Spleen (tissue), 11 donors: Measurements from ENCODE around the gene GALNTL6. TPM values are rescaled to one million over a fixed set of nuclear protein-coding genes. Genes with fewer than 3 reads are reported as not detected.

Source experiments
- DNase-seq: peaks from one replicate; pipeline ENCODE4 v3.0.0-alpha.2; 2020
- H3K27ac ChIP-seq, 8 donors: fragments of 200-600 bp; sonication (generic) in 7 of 8; 1 replicate in 4 of 8; 2 replicates in 4 of 8; pipeline versions ENCODE4 v1.5.0 to v1.8.0; 2016 to 2021; ENCODE audit warnings: inconsistent platforms in 4 of 8, mild to moderate bottlenecking in 4 of 8, moderate library complexity in 1 of 8
- H3K27me3 ChIP-seq, 7 donors: fragments of 200-600 bp; sonication (generic) in 6 of 7; replicated peaks in 1 of 7; 1 replicate in 4 of 7; 2 replicates in 3 of 7; pipeline versions ENCODE4 v1.5.0 to v1.8.0; 2016 to 2021; ENCODE audit warnings: inconsistent platforms in 3 of 7, mild to moderate bottlenecking in 1 of 7
- H3K36me3 ChIP-seq, 6 donors: fragments of 200-600 bp; sonication (generic) in 5 of 6; 1 replicate in 4 of 6; 2 replicates in 2 of 6; pipeline versions ENCODE4 v1.5.0 to v1.8.0; 2016 to 2021; ENCODE audit warnings: inconsistent platforms in 2 of 6
- H3K4me1 ChIP-seq, 6 donors: fragments of 200-600 bp; sonication (generic) in 5 of 6; 1 replicate in 3 of 6; 2 replicates in 3 of 6; pipeline versions ENCODE4 v1.5.0 to v1.8.0; 2016 to 2021; ENCODE audit warnings: inconsistent platforms in 3 of 6
- H3K4me3 ChIP-seq, 8 donors: fragments of 200-600 bp; sonication (generic) in 7 of 8; 1 replicate in 4 of 8; 2 replicates in 4 of 8; pipeline versions ENCODE4 v1.5.0 to v1.8.0; 2016 to 2021; ENCODE audit warnings: inconsistent platforms in 4 of 8, mild to moderate bottlenecking in 4 of 8, moderate library complexity in 2 of 8
- H3K9me3 ChIP-seq, 8 donors: fragments of 200-600 bp; sonication (generic) in 7 of 8; 1 replicate in 4 of 8; 2 replicates in 4 of 8; pipeline versions ENCODE4 v1.5.0 to v1.8.0; 2016 to 2021; ENCODE audit warnings: inconsistent platforms in 4 of 8
- POLR2A ChIP-seq, 3 donors: fragments of 450-650 bp; IDR thresholded peaks; one replicate each; pipeline ENCODE4 v1.5.1; 2017; ENCODE audit warnings: antibody characterized with exemption in 3 of 3, mild to moderate bottlenecking in 1 of 3
- POLR2AphosphoS5 ChIP-seq, 3 donors: sonication (generic); formaldehyde crosslinking; IDR thresholded peaks; one replicate each; pipeline ENCODE4 v1.5.1; 2017; ENCODE audit warnings: antibody characterized with exemption in 3 of 3
- WGBS, 5 donors: extraction: QIAGEN DNeasy Blood & Tissue Kit in 3 of 5; methylation state at CpG; one replicate each; pipeline versions ENCODE4 v1.1.5 to v1.1.7; 2013 to 2018; 5-methylcytosine and 5-hydroxymethylcytosine counted together
- intact Hi-C: fragments of 100-400 bp; cut with DNase I; formaldehyde crosslinking; loops from one replicate; pipeline ENCODE4 v1.15.0; 2023; ENCODE audit warnings: low total_unique reads
- polyA plus RNA-seq, 3 donors: library from polyadenylated mRNA; stranded (reverse); fragments of 200-250 nt; gene quantifications; one replicate each; pipeline ENCODE4 v1.2.1, GENCODE V29; 2013
- total RNA-seq, 7 donors: library from RNA; depleted of rRNA in 3 of 7; stranded (reverse); fragments of >200 nt in 3 of 7; fragmentation: NEBNext Ultra II Directional in 4 of 7; extraction: Animal tissue kit (Norgen Biotek cat#: 25700) in 4 of 7; gene quantifications; one replicate each; pipeline versions ENCODE4 v1.1.0 to v1.2.1, GENCODE V29; 2016 to 2021
- TF ChIP-seq, protein P1 (sequence below), 11 experiments: fragments of 200-600 bp in 7 of 11; fragments of 450-650 bp in 4 of 11; sonication (generic) in 4 of 11; IDR thresholded peaks in 8 of 11; conservative IDR thresholded peaks in 3 of 11; 1 replicate in 7 of 11; 2 replicates in 4 of 11; pipeline versions ENCODE4 v1.4.0 to v1.8.0; 2016 to 2021; ENCODE audit warnings: antibody characterized with exemption in 11 of 11, inconsistent platforms in 4 of 11, mild to moderate bottlenecking in 1 of 11
- donor health status: healthy with polysubstance abuse.
- donor health status: DM: no; HTN: no; CAD: no; lungs with moderate emphysema.
- donor health status: DM: no; HTN: no; CAD: no.
- donor health status: Bipolar disorder and iron deficiency.
- donor health status: healthy.
- donor health status: DM: no; HTN: no; CAD: no.
- donor health status: DM: yes; HTN: yes; CAD: no.

GALNTL6 gene
- total and polyA plus RNA-seq, 10 donors = 3.2 to 12.5 (median 7.1) TPM

DNA sequence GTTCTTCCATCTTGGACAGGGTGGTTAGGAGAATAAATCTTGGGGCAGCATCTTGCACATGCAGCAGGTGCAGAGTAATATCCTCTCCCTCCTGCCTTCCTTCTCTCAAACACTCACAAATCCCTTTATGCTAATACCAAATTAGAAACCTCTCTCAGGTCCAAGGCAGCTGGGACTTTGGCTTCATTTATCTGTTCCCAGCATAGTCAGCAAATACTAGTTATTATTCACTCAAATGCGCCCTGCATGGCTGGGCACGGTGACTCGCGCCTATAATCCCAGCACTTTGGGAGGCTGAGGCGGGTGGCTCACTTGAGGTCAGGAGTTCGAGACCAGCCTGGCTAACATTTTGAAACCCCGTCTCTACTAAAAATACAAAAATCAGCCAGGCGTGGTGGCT lies 1199.4 kb downstream of the GALNTL6 start:
- Histone ChIP-seq H3K36me3 (no peaks in the 10 kb centered on the region), H3K4me3 (no peak overlapping the region), H3K4me1 (peaks cover 0 to 5% (median 0%) of the 10 kb centered on the region in 6 donors), H3K27ac (no peak overlapping the region), H3K27me3 (no peaks in the 10 kb centered on the region), H3K9me3 (no peaks in the 10 kb centered on the region)
- intact Hi-C loops = loop anchor here (5.0 kb wide), 2 partner anchors 245 to 405 kb away; no protein-coding TSS in a partner anchor
- TF ChIP-seq POLR2A (IDR thresholded peaks at IDR 0.05) (no peak), POLR2AphosphoS5 (IDR thresholded peaks at IDR 0.05) (no peak)
- TF ChIP-seq, protein P1, sequence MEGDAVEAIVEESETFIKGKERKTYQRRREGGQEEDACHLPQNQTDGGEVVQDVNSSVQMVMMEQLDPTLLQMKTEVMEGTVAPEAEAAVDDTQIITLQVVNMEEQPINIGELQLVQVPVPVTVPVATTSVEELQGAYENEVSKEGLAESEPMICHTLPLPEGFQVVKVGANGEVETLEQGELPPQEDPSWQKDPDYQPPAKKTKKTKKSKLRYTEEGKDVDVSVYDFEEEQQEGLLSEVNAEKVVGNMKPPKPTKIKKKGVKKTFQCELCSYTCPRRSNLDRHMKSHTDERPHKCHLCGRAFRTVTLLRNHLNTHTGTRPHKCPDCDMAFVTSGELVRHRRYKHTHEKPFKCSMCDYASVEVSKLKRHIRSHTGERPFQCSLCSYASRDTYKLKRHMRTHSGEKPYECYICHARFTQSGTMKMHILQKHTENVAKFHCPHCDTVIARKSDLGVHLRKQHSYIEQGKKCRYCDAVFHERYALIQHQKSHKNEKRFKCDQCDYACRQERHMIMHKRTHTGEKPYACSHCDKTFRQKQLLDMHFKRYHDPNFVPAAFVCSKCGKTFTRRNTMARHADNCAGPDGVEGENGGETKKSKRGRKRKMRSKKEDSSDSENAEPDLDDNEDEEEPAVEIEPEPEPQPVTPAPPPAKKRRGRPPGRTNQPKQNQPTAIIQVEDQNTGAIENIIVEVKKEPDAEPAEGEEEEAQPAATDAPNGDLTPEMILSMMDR (IDR thresholded peaks at IDR 0.05 in 8 of 11, conservative IDR thresholded peaks at IDR 0.05 in 3 of 11) = no peak
- WGBS, 5 donors = 90 to 97% (median 91%) methylated on average over 8 of the region's 8 CpGs
- no peak for DNase-seq

DNA sequence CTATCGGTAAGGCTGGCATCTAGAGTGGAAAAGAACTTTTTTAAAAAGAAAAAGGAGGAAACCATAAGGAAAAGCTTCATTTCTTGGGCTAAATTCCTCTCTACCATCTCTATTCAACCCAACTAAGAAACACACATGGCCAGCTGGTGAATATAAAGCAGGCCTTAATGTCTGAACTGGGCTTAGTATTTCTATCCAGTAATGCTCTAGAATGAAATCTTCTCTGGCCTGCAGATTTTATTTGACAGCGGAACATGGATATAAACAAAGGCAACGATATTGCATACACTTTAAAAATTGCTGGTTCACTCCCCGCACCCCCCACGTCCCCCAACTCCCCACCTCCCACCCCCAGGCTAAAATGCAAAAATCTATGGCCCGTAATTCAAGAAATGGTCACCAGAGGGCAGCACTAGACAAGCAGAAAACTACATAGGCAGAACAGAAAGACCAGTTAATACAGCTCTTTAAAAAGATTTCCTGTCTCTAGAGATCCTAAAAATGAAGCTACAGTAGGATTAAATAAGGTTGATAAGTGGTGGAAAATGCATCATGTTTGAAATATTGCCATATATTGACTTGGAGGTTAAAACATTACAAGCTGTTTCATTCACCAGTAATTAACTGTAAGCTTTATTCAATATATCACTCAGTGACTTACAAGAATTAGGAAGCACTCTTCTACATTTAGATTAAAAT lies 1200.2 kb downstream of the GALNTL6 start:
- intact Hi-C loops = loop anchor here (5.0 kb wide), 2 partner anchors 244 to 404 kb away; no protein-coding TSS in a partner anchor
- DNase-seq = no peak
- TF ChIP-seq, protein P1 (IDR thresholded peaks at IDR 0.05 in 8 of 11, conservative IDR thresholded peaks at IDR 0.05 in 3 of 11) = peak; percentile 34 to 86 (median 70)
- TF ChIP-seq POLR2AphosphoS5 (IDR thresholded peaks at IDR 0.05) (no peak), POLR2A (IDR thresholded peaks at IDR 0.05) (no peak)

DNA sequence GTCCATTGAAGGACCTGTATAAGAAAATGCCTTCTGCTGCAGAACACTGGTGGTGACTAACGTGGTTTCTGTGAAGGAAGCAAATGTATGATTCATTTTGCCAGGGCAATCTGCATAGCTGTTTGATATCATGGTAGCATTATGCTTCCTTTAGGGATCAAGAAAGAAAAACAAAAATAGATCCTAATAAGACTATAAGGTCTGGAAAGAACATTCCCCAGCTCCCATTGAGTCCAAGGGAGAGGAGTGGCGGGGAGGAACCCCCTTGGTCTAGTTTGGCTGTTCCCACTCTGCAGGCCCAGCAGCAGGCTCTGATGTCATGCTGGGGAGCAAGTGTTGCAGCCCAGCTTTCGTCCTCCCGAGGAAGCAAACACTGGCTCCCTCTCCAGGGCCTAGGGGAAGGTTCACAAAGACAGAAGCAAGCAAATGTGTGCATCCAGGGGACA lies 1200.9 kb downstream of the GALNTL6 start:
- Histone ChIP-seq H3K4me1 (peaks cover 0 to 5% (median 0%) of the 10 kb centered on the region in 6 donors), H3K9me3 (no peaks in the 10 kb centered on the region), H3K4me3 (no peak overlapping the region), H3K27ac (no peak overlapping the region), H3K27me3 (no peaks in the 10 kb centered on the region), H3K36me3 (no peaks in the 10 kb centered on the region)
- intact Hi-C loops = loop anchor here (5.0 kb wide), 2 partner anchors 243 to 403 kb away; no protein-coding TSS in a partner anchor
- 49 to 81% (median 54%) methylated on average over 4 of the region's 4 CpGs for WGBS, 5 donors
- DNase-seq = no peak
- TF ChIP-seq POLR2A (IDR thresholded peaks at IDR 0.05) = no peak
- TF ChIP-seq, protein P1 (IDR thresholded peaks at IDR 0.05 in 8 of 11, conservative IDR thresholded peaks at IDR 0.05 in 3 of 11) = no peak
- TF ChIP-seq POLR2AphosphoS5 (IDR thresholded peaks at IDR 0.05) = no peak

More for the DNA sequence above, 1200.2 kb downstream of the GALNTL6 start:
- 17 to 22% (median 20%) methylated on average over 6 of the region's 6 CpGs for WGBS, 5 donors
- H3K4me3 ChIP-seq = no peak overlapping the region
- no peaks in the 10 kb centered on the region for H3K36me3 ChIP-seq
- no peak overlapping the region for H3K27ac ChIP-seq
- no peaks in the 10 kb centered on the region for H3K27me3 ChIP-seq
- H3K9me3 ChIP-seq = no peaks in the 10 kb centered on the region
- H3K4me1 ChIP-seq = peaks cover 0 to 5% (median 0%) of the 10 kb centered on the region in 6 donors

DNA sequence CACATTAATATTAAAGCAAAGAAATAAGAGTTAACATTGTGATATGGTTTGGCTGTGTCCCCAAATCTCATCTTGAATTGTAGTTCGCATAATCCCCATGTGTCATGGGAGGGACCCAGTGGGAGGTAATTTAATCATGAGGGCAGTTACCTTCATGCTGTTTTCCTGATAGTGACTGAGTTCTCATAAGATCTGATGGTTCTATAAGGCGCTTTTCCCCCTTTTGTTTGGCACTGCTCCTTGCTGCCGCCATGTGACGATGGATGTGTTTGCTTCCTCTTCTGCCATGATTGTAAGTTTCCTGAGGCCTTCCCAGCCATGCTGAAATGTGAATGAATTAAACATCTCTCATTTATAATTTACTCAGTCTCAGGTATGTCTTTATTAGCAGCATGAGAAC lies 1201.6 kb downstream of the GALNTL6 start:
- Histone ChIP-seq H3K36me3 (no peaks in the 10 kb centered on the region), H3K27me3 (no peaks in the 10 kb centered on the region), H3K4me3 (no peak overlapping the region), H3K4me1 (peaks cover 0 to 5% (median 0%) of the 10 kb centered on the region in 6 donors), H3K27ac (no peak overlapping the region), H3K9me3 (no peaks in the 10 kb centered on the region)
- WGBS, 5 donors = 90 to 98% (median 91%) methylated on average over 4 of the region's 4 CpGs
- DNase-seq = no peak
- intact Hi-C loops = loop anchor here (5.0 kb wide), 2 partner anchors 242 to 402 kb away; no protein-coding TSS in a partner anchor
- TF ChIP-seq POLR2A (IDR thresholded peaks at IDR 0.05) (no peak), POLR2AphosphoS5 (IDR thresholded peaks at IDR 0.05) (no peak)
- TF ChIP-seq, protein P1 (IDR thresholded peaks at IDR 0.05 in 8 of 11, conservative IDR thresholded peaks at IDR 0.05 in 3 of 11) = no peak
